CD14-positive monocyte (primary cell): Measurements from ENCODE around the gene ZNF622. TPM values are rescaled to one million over a fixed set of nuclear protein-coding genes. Genes with fewer than 3 reads are reported as not detected.

Experiments used
- DNase-seq, 3 donors: peaks; one replicate each; pipeline ENCODE4 v3.0.0-alpha.2; 2011 to 2022
- H2AFZ ChIP-seq: 2 replicates; pipeline ENCODE4 v1.6.0; 2012; ENCODE audit warnings: mild to moderate bottlenecking, low read depth, low read length, inconsistent platforms; ENCODE audit not compliant: insufficient read depth, poor library complexity, severe bottlenecking
- H3K27ac ChIP-seq, 2 donors: 1 replicate in 1 of 2; 2 replicates in 1 of 2; pipeline ENCODE4 v1.5.1; 2012 to 2013; ENCODE audit warnings: low read length in 2 of 2, control low read depth in 1 of 2, inconsistent platforms in 1 of 2, low read depth in 1 of 2, mild to moderate bottlenecking in 1 of 2
- H3K27me3 ChIP-seq, 2 donors: one replicate each; pipeline versions ENCODE4 v1.6.0 to v1.6.1; 2011 to 2013; ENCODE audit warnings: low read length in 2 of 2; ENCODE audit not compliant: control insufficient read depth in 2 of 2, insufficient read depth in 2 of 2
- H3K36me3 ChIP-seq, 2 donors: replicated peaks in 1 of 2; 1 replicate in 1 of 2; 2 replicates in 1 of 2; pipeline versions ENCODE4 v1.5.1 to v1.6.1; 2012 to 2013; ENCODE audit warnings: low read length in 2 of 2, control low read depth in 1 of 2, inconsistent platforms in 1 of 2, mild to moderate bottlenecking in 1 of 2; ENCODE audit not compliant: insufficient read depth in 2 of 2, control insufficient read depth in 1 of 2
- H3K4me1 ChIP-seq, 2 donors: 1 replicate in 1 of 2; 2 replicates in 1 of 2; pipeline versions ENCODE4 v1.5.1 to v1.6.1; 2012 to 2013; ENCODE audit warnings: low read length in 2 of 2, control low read depth in 1 of 2, inconsistent platforms in 1 of 2, mild to moderate bottlenecking in 1 of 2, moderate library complexity in 1 of 2; ENCODE audit not compliant: insufficient read depth in 2 of 2, control insufficient read depth in 1 of 2
- H3K4me2 ChIP-seq: replicated peaks from 2 replicates; pipeline ENCODE3; 2012; ENCODE audit warnings: low read length, moderate library complexity, mild to moderate bottlenecking; ENCODE audit not compliant: poor library complexity, severe bottlenecking; ENCODE audit errors: extremely low read depth
- H3K4me3 ChIP-seq, 3 experiments: fragments of 200-600 bp in 1 of 3; sonication (generic) in 1 of 3; replicated peaks in 1 of 3; 1 replicate in 2 of 3; 2 replicates in 1 of 3; pipeline ENCODE4 v1.5.1; 2011 to 2013; ENCODE audit warnings: low read length in 3 of 3, mild to moderate bottlenecking in 3 of 3, control low read depth in 2 of 3, low read depth in 2 of 3, inconsistent platforms in 1 of 3, moderate library complexity in 1 of 3
- H3K79me2 ChIP-seq: 2 replicates; pipeline ENCODE4 v1.6.0; 2012; ENCODE audit warnings: mild to moderate bottlenecking, control low read depth, inconsistent platforms, low read length, moderate library complexity; ENCODE audit not compliant: insufficient read depth
- H3K9ac ChIP-seq: 2 replicates; pipeline ENCODE4 v1.6.0; 2017; ENCODE audit warnings: low read length, mild to moderate bottlenecking; ENCODE audit not compliant: insufficient read depth, poor library complexity, severe bottlenecking
- H3K9me3 ChIP-seq, 2 donors: replicated peaks in 1 of 2; 1 replicate in 1 of 2; 2 replicates in 1 of 2; pipeline versions ENCODE4 v1.5.1 to v1.6.1; 2012 to 2013; ENCODE audit warnings: low read length in 2 of 2, control low read depth in 1 of 2; ENCODE audit not compliant: control insufficient read depth in 1 of 2, insufficient read depth in 1 of 2
- H4K20me1 ChIP-seq: 2 replicates; pipeline ENCODE4 v1.6.0; 2012; ENCODE audit warnings: mild to moderate bottlenecking, low read length, control low read depth, moderate library complexity; ENCODE audit not compliant: insufficient read depth
- H3K27ac Mint-ChIP-seq, 7 donors: one replicate each; pipeline ENCODE4 v1.8.0; 2020; ENCODE audit warnings: mild to moderate bottlenecking in 7 of 7, mixed read lengths in 7 of 7, moderate library complexity in 6 of 7, inconsistent platforms in 2 of 7
- H3K27me3 Mint-ChIP-seq, 3 donors: one replicate each; pipeline ENCODE4 v1.8.0; 2021 to 2022; ENCODE audit warnings: low read depth in 3 of 3, mild to moderate bottlenecking in 3 of 3, mixed read lengths in 3 of 3, moderate library complexity in 3 of 3, inconsistent platforms in 1 of 3
- H3K36me3 Mint-ChIP-seq, 2 donors: one replicate each; pipeline ENCODE4 v1.8.0; 2020; ENCODE audit warnings: mixed read lengths in 2 of 2, inconsistent platforms in 1 of 2, mild to moderate bottlenecking in 1 of 2
- H3K4me1 Mint-ChIP-seq: one replicate; pipeline ENCODE4 v1.8.0; 2020; ENCODE audit warnings: mild to moderate bottlenecking, mixed read lengths
- H3K4me3 Mint-ChIP-seq, 2 donors: one replicate each; pipeline ENCODE4 v1.8.0; 2020; ENCODE audit warnings: mild to moderate bottlenecking in 2 of 2, mixed read lengths in 2 of 2, moderate library complexity in 1 of 2
- H3K9me3 Mint-ChIP-seq, 7 donors: one replicate each; pipeline ENCODE4 v1.8.0; 2020 to 2022; ENCODE audit warnings: mixed read lengths in 7 of 7, mild to moderate bottlenecking in 6 of 7, moderate library complexity in 6 of 7, inconsistent platforms in 2 of 7
- WGBS: methylation state at CpG from one replicate; pipeline ENCODE4 v1.1.5; 2013; ENCODE audit warnings: missing lambda C conversion rate; ENCODE audit not compliant: insufficient coverage; 5-methylcytosine and 5-hydroxymethylcytosine counted together
- intact Hi-C, 2 donors: fragments of 100-400 bp; cut with micrococcal nuclease; formaldehyde crosslinking; loops; one replicate each; pipeline versions ENCODE4 v1.15.0 to v1.15.1; 2023
- polyA plus RNA-seq, 3 donors: library from polyadenylated mRNA; depleted of rRNA in 1 of 3; unstranded in 2 of 3; stranded (reverse) in 1 of 3; fragments of 300-500 nt in 2 of 3; fragments of >200 nt in 1 of 3; fragmentation: Illumina TruSeq in 2 of 3; gene quantifications; 1 replicate in 2 of 3; 2 replicates in 1 of 3; pipeline ENCODE4 v1.2.3, GENCODE V29; 2012 to 2021
- TF ChIP-seq, protein P1 (sequence below): fragments of 200-600 bp; IDR thresholded peaks from one replicate; pipeline ENCODE4 v1.8.0; 2022; ENCODE audit warnings: antibody characterized with exemption, mild to moderate bottlenecking

The ZNF622 gene
- polyA plus RNA-seq, 3 donors: 6.1 to 30.1 (median 25.8) TPM

DNA sequence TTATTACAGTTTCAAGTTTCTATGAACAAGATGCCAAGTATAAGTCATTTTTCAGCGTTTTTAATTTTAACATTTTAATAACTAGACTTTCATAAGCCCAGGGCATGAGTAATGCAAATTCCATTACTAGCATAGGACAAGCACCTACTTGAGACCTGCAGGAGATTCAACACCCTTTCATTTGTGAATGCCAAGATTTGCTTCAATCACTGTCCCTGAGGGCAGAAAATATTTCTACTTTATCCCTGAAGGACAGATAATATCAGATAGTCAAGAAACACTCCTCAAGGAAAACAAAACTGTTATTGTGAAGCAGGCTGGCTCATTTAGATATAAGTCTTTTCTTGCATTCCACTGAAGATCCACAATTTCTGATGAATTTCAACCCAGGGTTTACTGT lies 27.7 kb upstream of the ZNF622 start:
- H3K27me3 Mint-ChIP-seq: peaks cover 0 to 1% (median 0%) of the 10 kb centered on the region in 3 donors
- no peaks in the 10 kb centered on the region for H3K4me1 ChIP-seq
- 60% methylated on average over 1 of the region's 1 CpG for WGBS
- no peak overlapping the region for H3K4me3 ChIP-seq
- peaks cover 5 to 22% (median 16%) of the 10 kb centered on the region in 7 donors for H3K9me3 Mint-ChIP-seq
- no peak overlapping the region for H3K9ac ChIP-seq
- H4K20me1 ChIP-seq: no peaks in the 10 kb centered on the region
- H2AFZ ChIP-seq: no peak overlapping the region
- no peak for DNase-seq
- no peak overlapping the region for H3K27ac ChIP-seq
- H3K9me3 ChIP-seq: peaks cover 0 to 17% of the 10 kb centered on the region in 2 donors
- H3K4me1 Mint-ChIP-seq: peaks cover 7% of the 10 kb centered on the region
- TF ChIP-seq, protein P1, sequence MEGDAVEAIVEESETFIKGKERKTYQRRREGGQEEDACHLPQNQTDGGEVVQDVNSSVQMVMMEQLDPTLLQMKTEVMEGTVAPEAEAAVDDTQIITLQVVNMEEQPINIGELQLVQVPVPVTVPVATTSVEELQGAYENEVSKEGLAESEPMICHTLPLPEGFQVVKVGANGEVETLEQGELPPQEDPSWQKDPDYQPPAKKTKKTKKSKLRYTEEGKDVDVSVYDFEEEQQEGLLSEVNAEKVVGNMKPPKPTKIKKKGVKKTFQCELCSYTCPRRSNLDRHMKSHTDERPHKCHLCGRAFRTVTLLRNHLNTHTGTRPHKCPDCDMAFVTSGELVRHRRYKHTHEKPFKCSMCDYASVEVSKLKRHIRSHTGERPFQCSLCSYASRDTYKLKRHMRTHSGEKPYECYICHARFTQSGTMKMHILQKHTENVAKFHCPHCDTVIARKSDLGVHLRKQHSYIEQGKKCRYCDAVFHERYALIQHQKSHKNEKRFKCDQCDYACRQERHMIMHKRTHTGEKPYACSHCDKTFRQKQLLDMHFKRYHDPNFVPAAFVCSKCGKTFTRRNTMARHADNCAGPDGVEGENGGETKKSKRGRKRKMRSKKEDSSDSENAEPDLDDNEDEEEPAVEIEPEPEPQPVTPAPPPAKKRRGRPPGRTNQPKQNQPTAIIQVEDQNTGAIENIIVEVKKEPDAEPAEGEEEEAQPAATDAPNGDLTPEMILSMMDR: no peak
- H3K4me3 Mint-ChIP-seq: no peak overlapping the region
- no peak overlapping the region for H3K27ac Mint-ChIP-seq
- no peaks in the 10 kb centered on the region for H3K27me3 ChIP-seq
- no peaks in the 10 kb centered on the region for H3K36me3 ChIP-seq
- intact Hi-C loops: loop anchor here in 1 of 2 donors (10.0 kb wide), 1 partner anchor 172 kb away; no protein-coding TSS in a partner anchor
- no peak overlapping the region for H3K4me2 ChIP-seq
- H3K36me3 Mint-ChIP-seq: no peaks in the 10 kb centered on the region
- no peaks in the 10 kb centered on the region for H3K79me2 ChIP-seq

DNA sequence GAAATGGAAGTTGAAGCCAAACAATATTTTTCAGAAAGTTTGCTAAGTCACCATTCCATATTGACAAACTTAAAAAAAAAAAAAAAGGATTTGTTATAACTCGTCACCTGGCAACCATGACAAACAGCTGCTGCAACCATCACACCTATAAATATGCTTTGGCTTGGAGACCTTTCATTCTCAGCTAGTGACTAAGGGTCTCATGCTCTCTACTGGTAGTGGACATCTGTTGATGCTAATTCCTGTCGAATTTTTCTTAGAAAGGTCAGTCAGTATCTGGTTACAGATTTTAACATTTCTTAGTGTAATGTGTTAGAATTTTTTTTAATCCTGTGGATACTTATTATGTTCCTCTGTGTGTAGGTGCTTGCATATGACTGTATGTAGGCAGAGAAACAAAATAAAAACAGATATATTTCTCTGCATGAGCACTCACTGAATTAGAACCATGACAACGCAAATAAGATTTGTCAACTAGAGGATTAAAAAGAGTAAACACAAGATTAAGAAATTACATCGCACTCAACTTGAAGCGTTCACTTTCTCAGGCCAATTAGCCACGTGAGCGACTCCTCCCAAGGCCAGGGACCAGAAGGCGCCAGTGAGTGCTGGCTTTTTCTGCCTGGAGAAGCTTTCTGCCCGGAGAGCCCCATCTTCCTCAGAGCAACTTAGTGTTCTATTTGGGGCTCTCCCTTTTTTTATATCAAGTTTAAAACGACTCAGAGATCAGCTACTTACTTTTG lies 27.0 kb upstream of the ZNF622 start:
- TF ChIP-seq, protein P1: no peak
- Mint-ChIP-seq H3K4me1 (peaks cover 7% of the 10 kb centered on the region), H3K9me3 (peaks cover 5 to 22% (median 16%) of the 10 kb centered on the region in 7 donors), H3K27ac (no peak overlapping the region), H3K4me3 (no peak overlapping the region), H3K36me3 (no peaks in the 10 kb centered on the region), H3K27me3 (peaks cover 0 to 2% (median 1%) of the 10 kb centered on the region in 3 donors)
- no peak overlapping the region for H3K4me3 ChIP-seq
- no peaks in the 10 kb centered on the region for H3K4me1 ChIP-seq
- WGBS: 93% methylated on average over 7 of the region's 10 CpGs
- H3K27me3 ChIP-seq: no peaks in the 10 kb centered on the region
- no peak overlapping the region for H3K27ac ChIP-seq
- H3K36me3 ChIP-seq: no peaks in the 10 kb centered on the region
- H3K9ac ChIP-seq: no peak overlapping the region
- no peak overlapping the region for H3K4me2 ChIP-seq
- no peak for DNase-seq
- intact Hi-C loops: loop anchor here in 1 of 2 donors (10.0 kb wide), 1 partner anchor 172 kb away; no protein-coding TSS in a partner anchor
- H3K79me2 ChIP-seq: no peaks in the 10 kb centered on the region
- H4K20me1 ChIP-seq: no peaks in the 10 kb centered on the region
- peaks cover 0 to 17% of the 10 kb centered on the region in 2 donors for H3K9me3 ChIP-seq
- no peak overlapping the region for H2AFZ ChIP-seq
